HepG2 (cell line): ENCODE measurements around the gene UGT2B11. TPM values are rescaled to one million over a fixed set of nuclear protein-coding genes. Genes with fewer than 3 reads are reported as not detected.
A peak's percentile ranks its signal among the peaks of the same experiment; 100 is the strongest.

Experiments
- ATAC-seq: fragments of 200-7000 bp; cut with Tn5 transposase; 3 replicates; pipeline ENCODE4 v1.9.1; 2020; ENCODE audit warnings: mild to moderate bottlenecking, moderate library complexity
- BruUV-seq: library from RNA; stranded (reverse); fragments of 400-500 nt; replicated peaks from 2 replicates; lab custom pipeline; 2021; lab: Mats Ljungman, UMichigan
- CTCF ChIA-PET: fragments of 300-600 bp; formaldehyde crosslinking; extraction: SDS; loops from one replicate; lab custom pipeline; 2021; ENCODE audit warnings: low total read pairs, inconsistent platforms, low intra/inter-chr PET ratio; lab: Yijun Ruan, JAX
- POLR2A ChIA-PET: fragments of 350-600 bp; sonication (Branson Sonifier 250); formaldehyde crosslinking; loops from one replicate; lab custom pipeline; 2020; ENCODE audit warnings: antibody characterized with exemption, inconsistent platforms; lab: Yijun Ruan, JAX
- DNase-seq: peaks from one replicate; pipeline ENCODE4 v3.0.0-alpha.2; 2015; ENCODE audit warnings: low spot score
- FAIRE-seq: peaks from 3 replicates; lab custom pipeline; 2011; peaks lifted over from hg19 to GRCh38; lab: Jason Lieb, UNC
- H2AFZ ChIP-seq: one replicate; pipeline ENCODE4 v1.6.1; 2011; ENCODE audit warnings: low read length, inconsistent platforms
- H3K27ac ChIP-seq: fragments of 300-600 bp; 3 replicates; pipeline ENCODE4 v1.8.0; 2011; ENCODE audit warnings: mixed run types, mild to moderate bottlenecking, mixed read lengths, low read length, inconsistent platforms; ENCODE audit not compliant: insufficient read depth; ENCODE audit errors: extremely low read length
- H3K27me3 ChIP-seq, 2 experiments: fragments of 200-600 bp in 1 of 2; 2 replicates in 1 of 2; 3 replicates in 1 of 2; pipeline versions ENCODE4 v1.6.0 to v1.8.0; 2011; ENCODE audit warnings: low read length in 2 of 2, mild to moderate bottlenecking in 2 of 2, moderate library complexity in 2 of 2, inconsistent platforms in 1 of 2; ENCODE audit not compliant: insufficient read depth in 2 of 2, control insufficient read depth in 1 of 2
- H3K36me3 ChIP-seq, 2 experiments: fragments of 200-600 bp in 1 of 2; replicated peaks in 1 of 2; 2 replicates in 1 of 2; 3 replicates in 1 of 2; pipeline versions ENCODE4 v1.5.1 to v1.8.0; 2011; ENCODE audit warnings: low read length in 2 of 2, inconsistent platforms in 1 of 2; ENCODE audit not compliant: insufficient read depth in 2 of 2, control insufficient read depth in 1 of 2
- H3K4me1 ChIP-seq: 2 replicates; pipeline ENCODE4 v1.5.1; 2012; ENCODE audit warnings: low read length, inconsistent platforms; ENCODE audit not compliant: insufficient read depth
- H3K4me2 ChIP-seq: 2 replicates; pipeline ENCODE4 v1.6.0; 2011; ENCODE audit warnings: low read depth, low read length, inconsistent platforms
- H3K4me3 ChIP-seq, 3 experiments: fragments of 200-600 bp in 1 of 3; sonication (generic), shearing (Covaris generic) in 1 of 3; replicated peaks in 1 of 3; 2 replicates each; pipeline ENCODE4 v1.5.1; 2011 to 2016; ENCODE audit warnings: low read length in 3 of 3, inconsistent platforms in 2 of 3, low read depth in 2 of 3, mild to moderate bottlenecking in 2 of 3, control low read depth in 1 of 3, mixed read lengths in 1 of 3; ENCODE audit not compliant: insufficient read depth in 1 of 3
- H3K79me2 ChIP-seq: one replicate; pipeline ENCODE4 v1.6.1; 2011; ENCODE audit warnings: low read length, inconsistent platforms; ENCODE audit not compliant: insufficient read depth
- H3K9ac ChIP-seq: 2 replicates; pipeline ENCODE4 v1.6.0; 2011; ENCODE audit warnings: mild to moderate bottlenecking, low read depth, low read length, inconsistent platforms; ENCODE audit not compliant: insufficient read depth
- H3K9me3 ChIP-seq: 2 replicates; pipeline ENCODE4 v1.5.1; 2012; ENCODE audit warnings: mild to moderate bottlenecking, low read length
- H4K20me1 ChIP-seq: 2 replicates; pipeline ENCODE4 v1.6.0; 2011; ENCODE audit warnings: inconsistent platforms, mild to moderate bottlenecking, low read length, moderate library complexity; ENCODE audit not compliant: insufficient read depth
- ELF4 ChIP-seq: sonication (generic); formaldehyde crosslinking; IDR thresholded peaks from 2 replicates; pipeline ENCODE4 v1.5.0; 2020; ENCODE audit warnings: missing genetic modification reagents, mild to moderate bottlenecking, moderate library complexity, borderline replicate concordance
- HDAC2 ChIP-seq: sonication (generic); formaldehyde crosslinking; IDR thresholded peaks from 2 replicates; pipeline ENCODE4 v1.4.0; 2020; ENCODE audit warnings: missing genetic modification reagents
- HMG20B ChIP-seq: conservative IDR thresholded peaks from 2 replicates; pipeline ENCODE4 v1.6.1; 2016; ENCODE audit warnings: missing genetic modification reagents, missing compliant biosample characterization
- RARA ChIP-seq: IDR thresholded peaks from 2 replicates; pipeline ENCODE4 v1.6.1; 2016; ENCODE audit warnings: missing genetic modification reagents, missing compliant biosample characterization
- TEAD2 ChIP-seq: sonication (generic); formaldehyde crosslinking; IDR thresholded peaks from 2 replicates; pipeline ENCODE4 v1.9.0; 2021; ENCODE audit warnings: missing genetic modification reagents
- ZNF367 ChIP-seq: sonication (generic); formaldehyde crosslinking; IDR thresholded peaks from 2 replicates; pipeline ENCODE4 v1.4.0; 2020; ENCODE audit warnings: missing genetic modification reagents, borderline replicate concordance
- ZNF83 ChIP-seq: sonication (generic); formaldehyde crosslinking; IDR thresholded peaks from 2 replicates; pipeline ENCODE4 v1.4.0; 2020; ENCODE audit warnings: missing genetic modification reagents, mild to moderate bottlenecking, borderline replicate concordance
- ZSCAN25 ChIP-seq: sonication (generic); formaldehyde crosslinking; IDR thresholded peaks from 2 replicates; pipeline ENCODE4 v1.8.0; 2022; ENCODE audit warnings: mild to moderate bottlenecking, missing genetic modification reagents
- whole genome bisulfite sequencing: methylation state at CpG from one replicate; pipeline ENCODE4 v1.1.6; 2017; ENCODE audit warnings: low lambda C conversion rate; 5-methylcytosine and 5-hydroxymethylcytosine counted together
- in situ Hi-C: cut with HindIII; loops from 2 replicates; pipeline ENCODE4 v1.10.0; 2017; ENCODE audit warnings: low pct_unique_long_range_greater_than_20kb; ENCODE audit not compliant: extremely low pct_ligation_motif_present
- intact Hi-C: fragments of 100-400 bp; cut with micrococcal nuclease; formaldehyde crosslinking; loops from one replicate; pipeline ENCODE4 v1.10.0; 2022; ENCODE audit not compliant: unreplicated experiment
- polyA plus RNA-seq, 8 experiments: library from polyadenylated mRNA; depleted of rRNA in 3 of 8; stranded (reverse) in 7 of 8; unstranded in 1 of 8; fragments of >200 nt; fragmentation: Illumina TruSeq in 4 of 8; extraction: Trizol in 4 of 8; gene quantifications; 2 replicates each; pipeline versions ENCODE4 v1.2.1 to v1.2.3, GENCODE V29; 2011 to 2016; ENCODE audit warnings: low read depth in 4 of 8, missing spikeins in 1 of 8, mixed read lengths in 1 of 8; ENCODE audit not compliant: insufficient read depth in 1 of 8
- total RNA-seq, 5 experiments: library from RNA; depleted of rRNA; stranded (reverse); fragments of >200 nt; fragmentation: Illumina TruSeq; extraction: Trizol; gene quantifications; 2 replicates each; pipeline ENCODE4 v1.2.3, GENCODE V29; 2016; ENCODE audit warnings: low read depth in 1 of 5
- TF ChIP-seq, protein P1 (sequence below): sonication (generic); formaldehyde crosslinking; IDR thresholded peaks from 2 replicates; pipeline ENCODE4 v1.4.0; 2020; ENCODE audit warnings: missing genetic modification reagents
- TF ChIP-seq, protein P2 (sequence below): sonication (generic); formaldehyde crosslinking; IDR thresholded peaks from 2 replicates; pipeline ENCODE4 v1.4.0; 2020; ENCODE audit warnings: mild to moderate bottlenecking, missing genetic modification reagents

UGT2B11 gene
- total and polyA plus RNA-seq, 2 of the 13 experiments (the other 11 are each of a cell fraction or from before 2014, with no cell fraction given) = 1.4 to 2.1 TPM

- Histone ChIP-seq H3K79me2 (no peaks in the 10 kb centered on the region), H2AFZ (no peak overlapping the region), H3K36me3 (no peaks in the 10 kb centered on the region), H4K20me1 (no peaks in the 10 kb centered on the region), H3K9me3 (no peaks in the 10 kb centered on the region), H3K4me2 (peak overlapping the region; percentile 43; the same call in 1 of the 2 replicates), H3K4me3 (no peak overlapping the region; a peak in 1 of 6 replicates), H3K4me1 (peaks cover 32% of the 10 kb centered on the region), H3K27ac (no peak overlapping the region), H3K27me3 (no peaks in the 10 kb centered on the region), H3K9ac (no peak overlapping the region)
- BruUV-seq = no TSS peak
- in situ Hi-C loops (no loop called here), intact Hi-C loops (no loop called here)
- TF ChIP-seq RARA = peak; percentile 34; the same call in 1 of the 2 replicates
- TF ChIP-seq ELF4 (CRISPR knock-in tag) = no peak
- TF ChIP-seq, protein P1, sequence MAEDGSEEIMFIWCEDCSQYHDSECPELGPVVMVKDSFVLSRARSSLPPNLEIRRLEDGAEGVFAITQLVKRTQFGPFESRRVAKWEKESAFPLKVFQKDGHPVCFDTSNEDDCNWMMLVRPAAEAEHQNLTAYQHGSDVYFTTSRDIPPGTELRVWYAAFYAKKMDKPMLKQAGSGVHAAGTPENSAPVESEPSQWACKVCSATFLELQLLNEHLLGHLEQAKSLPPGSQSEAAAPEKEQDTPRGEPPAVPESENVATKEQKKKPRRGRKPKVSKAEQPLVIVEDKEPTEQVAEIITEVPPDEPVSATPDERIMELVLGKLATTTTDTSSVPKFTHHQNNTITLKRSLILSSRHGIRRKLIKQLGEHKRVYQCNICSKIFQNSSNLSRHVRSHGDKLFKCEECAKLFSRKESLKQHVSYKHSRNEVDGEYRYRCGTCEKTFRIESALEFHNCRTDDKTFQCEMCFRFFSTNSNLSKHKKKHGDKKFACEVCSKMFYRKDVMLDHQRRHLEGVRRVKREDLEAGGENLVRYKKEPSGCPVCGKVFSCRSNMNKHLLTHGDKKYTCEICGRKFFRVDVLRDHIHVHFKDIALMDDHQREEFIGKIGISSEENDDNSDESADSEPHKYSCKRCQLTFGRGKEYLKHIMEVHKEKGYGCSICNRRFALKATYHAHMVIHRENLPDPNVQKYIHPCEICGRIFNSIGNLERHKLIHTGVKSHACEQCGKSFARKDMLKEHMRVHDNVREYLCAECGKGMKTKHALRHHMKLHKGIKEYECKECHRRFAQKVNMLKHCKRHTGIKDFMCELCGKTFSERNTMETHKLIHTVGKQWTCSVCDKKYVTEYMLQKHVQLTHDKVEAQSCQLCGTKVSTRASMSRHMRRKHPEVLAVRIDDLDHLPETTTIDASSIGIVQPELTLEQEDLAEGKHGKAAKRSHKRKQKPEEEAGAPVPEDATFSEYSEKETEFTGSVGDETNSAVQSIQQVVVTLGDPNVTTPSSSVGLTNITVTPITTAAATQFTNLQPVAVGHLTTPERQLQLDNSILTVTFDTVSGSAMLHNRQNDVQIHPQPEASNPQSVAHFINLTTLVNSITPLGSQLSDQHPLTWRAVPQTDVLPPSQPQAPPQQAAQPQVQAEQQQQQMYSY (CRISPR knock-in tag) = no peak
- ChIA-PET CTCF (no interaction called here), POLR2A (no interaction called here)
- FAIRE-seq (no peak), DNase-seq (no peak), ATAC-seq (no peak)
- WGBS = 38% methylated on average over 2 of the region's 2 CpGs
Observed at GRCh38 chr4:69239092-69239491, 24.5 kb upstream of the UGT2B11 start.

- Histone ChIP-seq H3K4me3 (no peak overlapping the region), H2AFZ (no peak overlapping the region), H3K4me2 (no peak overlapping the region), H4K20me1 (no peaks in the 10 kb centered on the region), H3K4me1 (no peaks in the 10 kb centered on the region), H3K79me2 (no peaks in the 10 kb centered on the region), H3K9me3 (no peaks in the 10 kb centered on the region), H3K27me3 (peaks cover 0 to 3% of the 10 kb centered on the region in 2 experiments; a peak in 3 of 5 replicates), H3K36me3 (no peaks in the 10 kb centered on the region), H3K9ac (no peak overlapping the region), H3K27ac (no peak overlapping the region)
- DNase-seq (no peak), ATAC-seq (no peak), FAIRE-seq (no peak)
- 4% methylated on average over 2 of the region's 2 CpGs for WGBS
- POLR2A ChIA-PET = no interaction called here
- intact Hi-C loops = no loop called here
- in situ Hi-C loops = no loop called here
- CTCF ChIA-PET = no interaction called here
- no TSS peak for BruUV-seq
- TF ChIP-seq TEAD2 (CRISPR knock-in tag) (no peak), ZNF367 (CRISPR knock-in tag) (no peak), ZNF83 (CRISPR knock-in tag) (no peak), HMG20B (CRISPR knock-in tag) (no peak), HDAC2 (CRISPR knock-in tag) (no peak), ZSCAN25 (CRISPR knock-in tag) (no peak)
- TF ChIP-seq, protein P2, sequence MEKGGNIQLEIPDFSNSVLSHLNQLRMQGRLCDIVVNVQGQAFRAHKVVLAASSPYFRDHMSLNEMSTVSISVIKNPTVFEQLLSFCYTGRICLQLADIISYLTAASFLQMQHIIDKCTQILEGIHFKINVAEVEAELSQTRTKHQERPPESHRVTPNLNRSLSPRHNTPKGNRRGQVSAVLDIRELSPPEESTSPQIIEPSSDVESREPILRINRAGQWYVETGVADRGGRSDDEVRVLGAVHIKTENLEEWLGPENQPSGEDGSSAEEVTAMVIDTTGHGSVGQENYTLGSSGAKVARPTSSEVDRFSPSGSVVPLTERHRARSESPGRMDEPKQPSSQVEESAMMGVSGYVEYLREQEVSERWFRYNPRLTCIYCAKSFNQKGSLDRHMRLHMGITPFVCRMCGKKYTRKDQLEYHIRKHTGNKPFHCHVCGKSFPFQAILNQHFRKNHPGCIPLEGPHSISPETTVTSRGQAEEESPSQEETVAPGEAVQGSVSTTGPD (CRISPR knock-in tag) = no peak
Observed at GRCh38 chr4:69224891-69225290, 10.3 kb upstream of the UGT2B11 start.
